IPS-11a (cell line): Measurements from ENCODE around the gene PMIS2.

Source experiments
- H3K4me3 ChIP-seq: one replicate; pipeline ENCODE4 v1.5.1; 2013; ENCODE audit warnings: low read depth, low read length, control low read depth

Gene PMIS2

GRCh38 chr19:35556025-35556590, 29.9 kb upstream of the PMIS2 start:
- H3K4me3 ChIP-seq, result no peak overlapping the region

DNA sequence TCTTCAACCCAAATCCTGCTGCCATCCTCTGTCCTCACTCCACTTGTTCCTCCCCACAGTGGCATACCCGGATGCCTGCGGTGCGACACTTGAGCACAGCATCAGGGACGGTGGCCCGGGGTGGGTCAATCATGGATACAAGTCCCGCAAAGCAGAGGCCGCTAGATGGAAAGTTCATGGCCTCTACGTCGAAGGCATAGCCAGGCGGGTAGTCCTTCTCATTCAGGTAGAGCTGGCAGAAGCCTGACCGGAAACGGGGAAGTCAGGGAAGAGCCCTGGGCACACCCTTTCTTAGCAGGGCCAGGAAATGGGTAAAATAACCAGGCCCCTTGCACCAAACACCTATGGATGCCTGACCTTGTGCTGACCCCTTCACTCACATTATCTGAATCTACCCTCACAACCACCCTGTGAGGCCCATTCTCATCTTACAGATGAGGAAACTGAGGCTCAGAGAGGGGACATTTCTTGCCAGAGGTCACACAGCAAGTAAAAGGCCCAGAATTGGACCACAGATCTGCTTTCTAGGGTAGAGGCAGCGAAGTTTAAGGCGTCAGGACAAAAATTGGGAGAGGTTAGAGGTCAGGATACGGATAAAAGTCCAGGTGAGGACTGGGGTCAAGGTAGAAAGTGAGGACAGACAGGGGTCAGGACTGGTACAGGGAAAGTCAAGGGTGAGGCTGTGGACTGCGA, 29.0 kb upstream of the PMIS2 start:
- peak overlapping the region; percentile 9 for H3K4me3 ChIP-seq

- H3K4me3 ChIP-seq, result peak overlapping the region; percentile 52
Observed at GRCh38 chr19:35557539-35558399, 28.2 kb upstream of the PMIS2 start.

- H3K4me3 ChIP-seq, result peak overlapping the region; percentile 28
Observed at GRCh38 chr19:35558400-35559280, 27.3 kb upstream of the PMIS2 start.

DNA sequence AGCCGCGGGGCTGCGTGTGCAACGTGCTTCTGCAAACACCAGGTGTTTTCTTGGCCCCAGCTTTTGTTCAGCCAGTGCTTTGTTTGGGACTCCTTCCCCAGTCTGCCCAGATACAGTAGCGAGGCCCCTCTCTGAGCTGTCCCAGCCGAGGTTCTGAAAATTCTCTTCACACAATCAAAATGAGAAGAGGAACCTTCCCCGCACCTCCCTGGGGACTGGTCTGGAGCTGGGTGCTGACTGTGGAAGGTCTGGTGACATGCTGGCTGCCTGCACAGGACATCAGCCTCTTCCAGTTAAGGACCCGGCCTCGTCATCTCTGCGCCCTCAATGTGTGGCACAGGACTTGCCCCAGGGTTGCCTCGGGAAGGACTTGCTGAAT, 26.7 kb upstream of the PMIS2 start:
- no peak overlapping the region for H3K4me3 ChIP-seq

DNA sequence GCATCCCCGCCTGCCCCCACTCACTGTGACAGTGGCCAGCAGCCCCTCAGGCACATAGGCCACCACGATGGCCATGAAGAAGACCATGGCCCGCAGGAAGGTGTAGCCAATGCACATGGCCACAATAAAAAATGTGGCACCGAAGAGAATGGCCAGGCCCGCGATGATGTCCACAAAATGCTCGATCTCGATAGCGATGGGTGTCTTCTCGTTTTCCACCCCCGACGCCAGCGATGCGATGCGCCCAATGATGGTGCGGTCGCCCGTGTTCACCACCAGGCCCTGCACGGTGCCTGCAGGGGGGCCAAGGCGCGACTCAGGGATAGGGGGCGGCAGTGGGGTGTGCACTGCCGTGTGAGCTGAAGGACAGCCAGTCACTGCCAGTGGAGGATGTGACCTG, 26.2 kb upstream of the PMIS2 start:
- no peak overlapping the region for H3K4me3 ChIP-seq

GRCh38 chr19:35560271-35560670, 25.7 kb upstream of the PMIS2 start:
- H3K4me3 ChIP-seq, result no peak overlapping the region

GRCh38 chr19:35560677-35561076, 25.3 kb upstream of the PMIS2 start:
- H3K4me3 ChIP-seq, result no peak overlapping the region

DNA sequence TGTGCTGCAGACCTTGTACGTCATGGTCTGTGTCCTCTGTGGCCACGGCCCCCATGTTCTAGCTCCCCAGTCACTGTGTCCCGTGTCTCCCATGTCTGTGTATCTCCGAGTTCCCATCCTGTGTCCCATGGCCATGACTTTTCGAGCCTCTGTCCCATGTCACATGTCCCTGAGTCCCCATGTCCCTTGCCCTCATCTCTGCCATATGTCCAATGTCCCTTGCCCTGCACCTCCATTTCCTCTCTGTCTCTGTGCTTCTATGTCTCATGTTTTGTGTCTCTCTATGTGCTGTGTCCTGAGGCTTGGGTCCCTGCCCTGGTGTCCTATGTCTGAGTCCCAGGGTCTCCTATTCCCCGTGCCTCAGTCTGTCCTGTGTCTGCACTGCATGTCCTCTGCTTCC, 24.5 kb upstream of the PMIS2 start:
- no peak overlapping the region for H3K4me3 ChIP-seq

- H3K4me3 ChIP-seq, result no peak overlapping the region
Observed at GRCh38 chr19:35562336-35562735, 23.6 kb upstream of the PMIS2 start.

- H3K4me3 ChIP-seq, result no peak overlapping the region
Observed at GRCh38 chr19:35562776-35563175, 23.2 kb upstream of the PMIS2 start.

- H3K4me3 ChIP-seq, result no peak within 1 kb of the TSS
Observed at GRCh38 chr19:35563207-35563829, 22.7 kb upstream of the PMIS2 start, which contains the start of gene ATP4A. Gene ATP4A, minus strand, starts transcription at chr19:35563658. Its CDS starts 29 bp downstream, at chr19:35563629.

GRCh38 chr19:35565016-35565856, 20.7 kb upstream of the PMIS2 start:
- H3K4me3 ChIP-seq, result no peak overlapping the region

DNA sequence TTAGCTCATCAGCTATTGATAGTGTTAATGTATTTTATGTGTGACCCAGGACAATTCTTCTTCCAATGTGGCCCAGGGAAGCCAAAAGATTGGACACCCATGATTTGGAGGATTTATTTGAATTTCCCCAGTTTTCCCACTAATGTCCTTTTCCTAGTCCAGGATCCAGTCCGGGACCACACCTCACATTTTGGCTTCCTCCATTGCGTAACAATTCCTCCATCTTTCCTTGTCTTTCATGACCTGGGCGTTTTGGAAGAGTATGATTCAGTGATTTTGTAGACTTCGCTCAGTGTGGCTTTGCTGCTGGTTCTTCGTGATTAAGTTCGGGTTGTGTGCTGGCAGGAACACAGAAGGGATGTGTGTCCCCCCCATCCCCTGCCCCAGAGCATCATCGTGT, 19.2 kb upstream of the PMIS2 start:
- no peak overlapping the region for H3K4me3 ChIP-seq

GRCh38 chr19:35569281-35569781, 16.6 kb upstream of the PMIS2 start:
- H3K4me3 ChIP-seq, result no peak overlapping the region

- H3K4me3 ChIP-seq, result no peak overlapping the region
Observed at GRCh38 chr19:35571406-35571965, 14.5 kb upstream of the PMIS2 start.

DNA sequence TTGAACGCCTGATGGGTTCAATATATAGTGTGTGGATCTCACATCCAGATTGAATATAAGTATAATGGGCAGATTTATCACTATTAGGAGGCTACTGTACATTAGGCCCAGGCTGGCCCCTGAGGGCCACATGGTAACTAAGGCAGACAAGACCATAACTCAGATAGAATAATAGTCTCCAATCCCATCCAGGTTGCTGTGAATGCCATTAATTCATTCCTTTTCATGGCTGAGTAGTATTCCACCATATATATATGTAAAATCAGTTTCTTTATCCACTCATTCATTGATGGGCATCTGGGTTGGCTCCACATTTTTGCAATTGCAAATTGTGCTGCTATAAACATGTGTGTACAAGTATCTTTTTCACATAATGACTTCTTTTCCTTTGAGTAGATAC, 8.1 kb upstream of the PMIS2 start:
- no peak overlapping the region for H3K4me3 ChIP-seq

- no peak overlapping the region for H3K4me3 ChIP-seq
Observed at GRCh38 chr19:35578707-35579106, 7.3 kb upstream of the PMIS2 start.

- no peak overlapping the region for H3K4me3 ChIP-seq
Observed at GRCh38 chr19:35582760-35583159, 3.2 kb upstream of the PMIS2 start.
